Measurements from ENCODE around the gene XYLT1.

The XYLT1 gene

GRCh38 chr16:17103216-17103615, 367.5 kb downstream of the XYLT1 start:
- no peak for TF ChIP-seq CTCF (IDR thresholded peaks at IDR 0.05)

- no peak for TF ChIP-seq CTCF (IDR thresholded peaks at IDR 0.05)
Measured at GRCh38 chr16:17101646-17102045, 369.1 kb downstream of the XYLT1 start.

- no peak for TF ChIP-seq CTCF (IDR thresholded peaks at IDR 0.05)
Measured at GRCh38 chr16:17098685-17099084, 372.1 kb downstream of the XYLT1 start.

- no peak for TF ChIP-seq CTCF (IDR thresholded peaks at IDR 0.05)
Measured at GRCh38 chr16:17084130-17084529, 386.6 kb downstream of the XYLT1 start.

GRCh38 chr16:17083628-17084027, 387.1 kb downstream of the XYLT1 start:
- TF ChIP-seq CTCF (IDR thresholded peaks at IDR 0.05), result no peak

- no peak for TF ChIP-seq CTCF (IDR thresholded peaks at IDR 0.05)
Measured at GRCh38 chr16:17082095-17082882, 388.5 kb downstream of the XYLT1 start.

GRCh38 chr16:17080105-17080504, 390.7 kb downstream of the XYLT1 start:
- TF ChIP-seq CTCF (IDR thresholded peaks at IDR 0.05), result no peak
